Breast epithelium (tissue), 4 donors: ENCODE measurements around the gene SHANK3. TPM values are rescaled to one million over a fixed set of nuclear protein-coding genes. Genes with fewer than 3 reads are reported as not detected.

Experiments used
- DNase-seq, 2 donors: peaks; one replicate each; pipeline ENCODE4 v3.0.0-alpha.2; 2019; ENCODE audit warnings: low spot score in 2 of 2
- H3K27ac ChIP-seq, 2 donors: fragments of 200-600 bp; sonication (generic) in 1 of 2; one replicate each; pipeline ENCODE4 v1.5.1; 2016 to 2019; ENCODE audit warnings: mild to moderate bottlenecking in 1 of 2
- H3K27me3 ChIP-seq, 2 donors: fragments of 200-600 bp; sonication (generic) in 1 of 2; one replicate each; pipeline versions ENCODE4 v1.5.1 to v1.6.0; 2017 to 2019; ENCODE audit warnings: control low read depth in 1 of 2, mild to moderate bottlenecking in 1 of 2
- H3K36me3 ChIP-seq: fragments of 200-600 bp; one replicate; pipeline ENCODE4 v1.5.1; 2019
- H3K4me1 ChIP-seq, 2 donors: fragments of 200-600 bp; sonication (generic); one replicate each; pipeline ENCODE4 v1.5.1; 2016 to 2019; ENCODE audit warnings: control low read depth in 1 of 2
- H3K4me3 ChIP-seq, 3 donors: fragments of 200-600 bp; sonication (generic); 1 replicate in 2 of 3; 2 replicates in 1 of 3; pipeline ENCODE4 v1.5.1; 2016 to 2019; ENCODE audit warnings: mild to moderate bottlenecking in 3 of 3, moderate library complexity in 2 of 3
- H3K9me3 ChIP-seq, 2 donors: fragments of 200-600 bp; sonication (generic) in 1 of 2; one replicate each; pipeline ENCODE4 v1.5.1; 2016 to 2019; ENCODE audit warnings: control low read depth in 1 of 2
- CTCF ChIP-seq, 3 donors: fragments of 450-650 bp; IDR thresholded peaks; one replicate each; pipeline ENCODE4 v1.5.1; 2016 to 2017; ENCODE audit warnings: antibody characterized with exemption in 3 of 3, mild to moderate bottlenecking in 3 of 3, moderate library complexity in 3 of 3
- POLR2A ChIP-seq: fragments of 450-650 bp; IDR thresholded peaks from one replicate; pipeline ENCODE4 v1.6.1; 2016; ENCODE audit warnings: antibody characterized with exemption, mild to moderate bottlenecking, moderate library complexity
- POLR2AphosphoS5 ChIP-seq, 3 donors: sonication (generic); formaldehyde crosslinking; IDR thresholded peaks; one replicate each; pipeline ENCODE4 v1.6.1; 2017; ENCODE audit warnings: antibody characterized with exemption in 3 of 3
- intact Hi-C: fragments of 100-400 bp; cut with DNase I; formaldehyde crosslinking; loops from one replicate; pipeline ENCODE4 v1.15.1; 2023; ENCODE audit warnings: low total_unique reads
- total RNA-seq, 3 donors: library from RNA; depleted of rRNA; stranded (reverse); fragments of >200 nt; gene quantifications; one replicate each; pipeline ENCODE4 v1.1.0, GENCODE V29; 2016

Gene SHANK3
- total RNA-seq, 3 donors from 2014 or later, result 4.8 to 28.8 (median 5.9) TPM

GRCh38 chr22:50714150-50714549 is 41.5 kb downstream of the SHANK3 start:
- no peak for TF ChIP-seq CTCF (IDR thresholded peaks at IDR 0.05)
- no peak for TF ChIP-seq POLR2A
- no peak for TF ChIP-seq POLR2AphosphoS5 (IDR thresholded peaks at IDR 0.05)
- Histone ChIP-seq H3K4me3 (no peak overlapping the region), H3K36me3 (no peaks in the 10 kb centered on the region), H3K9me3 (no peaks in the 10 kb centered on the region), H3K27ac (peak overlapping the region; percentile 33 to 55), H3K27me3 (peaks cover 0 to under 1% of the 10 kb centered on the region in 2 donors), H3K4me1 (peaks cover 0 to 4% of the 10 kb centered on the region in 2 donors)
- intact Hi-C loops, result no loop called here
- DNase-seq, result no peak

- Histone ChIP-seq H3K27me3 (peaks cover 0 to 6% of the 10 kb centered on the region in 2 donors), H3K9me3 (no peaks in the 10 kb centered on the region), H3K27ac (no peak overlapping the region), H3K36me3 (no peaks in the 10 kb centered on the region), H3K4me3 (no peak overlapping the region), H3K4me1 (peaks cover 0 to 4% of the 10 kb centered on the region in 2 donors)
- TF ChIP-seq POLR2A (no peak), POLR2AphosphoS5 (IDR thresholded peaks at IDR 0.05) (no peak), CTCF (IDR thresholded peaks at IDR 0.05) (no peak)
- intact Hi-C loops, result no loop called here
- DNase-seq, result no peak
These were observed 42.1 kb downstream of the SHANK3 start for GRCh38 chr22:50714631-50715179.

- Histone ChIP-seq H3K4me1 (peaks cover 0 to 4% of the 10 kb centered on the region in 2 donors), H3K27me3 (peaks cover 0 to 11% of the 10 kb centered on the region in 2 donors), H3K36me3 (no peaks in the 10 kb centered on the region), H3K27ac (no peak overlapping the region), H3K9me3 (no peaks in the 10 kb centered on the region), H3K4me3 (no peak overlapping the region)
- TF ChIP-seq POLR2AphosphoS5 (IDR thresholded peaks at IDR 0.05) (no peak), CTCF (IDR thresholded peaks at IDR 0.05) (no peak), POLR2A (no peak)
- no peak for DNase-seq
- intact Hi-C loops, result no loop called here
These were observed 42.6 kb downstream of the SHANK3 start for GRCh38 chr22:50715250-50715649.

GRCh38 chr22:50715776-50716175 is 43.2 kb downstream of the SHANK3 start:
- no peaks in the 10 kb centered on the region for H3K9me3 ChIP-seq
- no peak overlapping the region for H3K27ac ChIP-seq
- no peak overlapping the region for H3K4me3 ChIP-seq
- intact Hi-C loops, result no loop called here
- DNase-seq, result no peak
- peaks cover 0 to 15% of the 10 kb centered on the region in 2 donors for H3K27me3 ChIP-seq
- H3K4me1 ChIP-seq, result peaks cover 0 to 4% of the 10 kb centered on the region in 2 donors
- TF ChIP-seq POLR2AphosphoS5 (IDR thresholded peaks at IDR 0.05) (no peak), POLR2A (no peak), CTCF (IDR thresholded peaks at IDR 0.05) (no peak)
- H3K36me3 ChIP-seq, result no peaks in the 10 kb centered on the region

GRCh38 chr22:50716290-50717024 is 43.8 kb downstream of the SHANK3 start:
- H3K27ac ChIP-seq, result no peak overlapping the region
- no peak for DNase-seq
- H3K4me3 ChIP-seq, result no peak overlapping the region
- peaks cover 0 to 22% of the 10 kb centered on the region in 2 donors for H3K27me3 ChIP-seq
- TF ChIP-seq POLR2AphosphoS5 (IDR thresholded peaks at IDR 0.05), result no peak
- no peak for TF ChIP-seq POLR2A
- no peak for TF ChIP-seq CTCF (IDR thresholded peaks at IDR 0.05)
- H3K36me3 ChIP-seq, result no peaks in the 10 kb centered on the region
- no peaks in the 10 kb centered on the region for H3K9me3 ChIP-seq
- intact Hi-C loops, result no loop called here
- peaks cover 0 to 4% of the 10 kb centered on the region in 2 donors for H3K4me1 ChIP-seq
